GM19351 (cell line): Measurements from ENCODE around the gene AGAP1.

Experiments
- ATAC-seq: cut with Tn5 transposase; IDR thresholded peaks from one replicate; pipeline ENCODE4 v1.9.1; 2021; ENCODE audit warnings: mild to moderate bottlenecking, moderate library complexity; ENCODE audit not compliant: unreplicated experiment

The AGAP1 gene

GRCh38 chr2:235486729-235487128 is 7.1 kb upstream of the AGAP1 start:
- no peak for ATAC-seq

GRCh38 chr2:235489897-235490296 is 3.9 kb upstream of the AGAP1 start:
- ATAC-seq = no peak

- no peak for ATAC-seq
Observed at GRCh38 chr2:235492850-235493344, 946 bp upstream of the AGAP1 start.

GRCh38 chr2:235493402-235493774 is 455 bp upstream of the AGAP1 start:
- no peak for ATAC-seq

- no peak for ATAC-seq
Observed at GRCh38 chr2:235494716-235495372, 1.0 kb downstream of the AGAP1 start.

GRCh38 chr2:235495373-235496238 is 1.8 kb downstream of the AGAP1 start:
- ATAC-seq = no peak

GRCh38 chr2:235496239-235496621 is 2.4 kb downstream of the AGAP1 start:
- no peak for ATAC-seq

- ATAC-seq = no peak
Observed at GRCh38 chr2:235497096-235497495, 3.3 kb downstream of the AGAP1 start.

- no peak for ATAC-seq
Observed at GRCh38 chr2:235498541-235498940, 4.7 kb downstream of the AGAP1 start.

GRCh38 chr2:235498946-235499812 is 5.3 kb downstream of the AGAP1 start:
- ATAC-seq = no peak

- no peak for ATAC-seq
Observed at GRCh38 chr2:235500110-235500760, 6.4 kb downstream of the AGAP1 start.

GRCh38 chr2:235500761-235501672 is 7.2 kb downstream of the AGAP1 start:
- no peak for ATAC-seq

- no peak for ATAC-seq
Observed at GRCh38 chr2:235501673-235502031, 7.8 kb downstream of the AGAP1 start.

- ATAC-seq = no peak
Observed at GRCh38 chr2:235502336-235502735, 8.5 kb downstream of the AGAP1 start.

GRCh38 chr2:235504441-235505180 is 10.8 kb downstream of the AGAP1 start:
- no peak for ATAC-seq

GRCh38 chr2:235505181-235505741 is 11.4 kb downstream of the AGAP1 start:
- ATAC-seq = no peak

- no peak for ATAC-seq
Observed at GRCh38 chr2:235506291-235506996, 12.6 kb downstream of the AGAP1 start.

- ATAC-seq = no peak
Observed at GRCh38 chr2:235506997-235507615, 13.3 kb downstream of the AGAP1 start.
